OCI-LY7 (cell line): ENCODE results near the gene ELMO1. TPM values are rescaled to one million over a fixed set of nuclear protein-coding genes. Genes with fewer than 3 reads are reported as not detected.

Experiments used
- BruUV-seq: library from RNA; stranded (reverse); fragments of 400-500 nt; replicated peaks from 2 replicates; lab custom pipeline; 2021; lab: Mats Ljungman, UMichigan
- CTCF ChIA-PET: fragments of 300-600 bp; sonication (Branson Sonifier 250); formaldehyde crosslinking; loops from one replicate; lab custom pipeline; 2022; ENCODE audit warnings: antibody characterized with exemption; ENCODE audit not compliant: unreplicated experiment; lab: Charles Lee
- POLR2A ChIA-PET: fragments of 300-600 bp; sonication (Branson Sonifier 250); formaldehyde crosslinking; loops from one replicate; lab custom pipeline; 2022; ENCODE audit warnings: antibody characterized with exemption; lab: Charles Lee
- DNase-seq: peaks from one replicate; pipeline ENCODE4 v3.0.0-alpha.2; 2015; ENCODE audit warnings: low spot score
- H2AFZ ChIP-seq: fragments of 200-600 bp; sonication (generic), shearing (Covaris generic); 2 replicates; pipeline ENCODE4 v1.6.1; 2014; ENCODE audit warnings: mild to moderate bottlenecking, antibody characterized with exemption, low read length, moderate library complexity
- H3K27ac ChIP-seq: fragments of 200-600 bp; sonication (generic); 2 replicates; pipeline ENCODE4 v1.5.1; 2014; ENCODE audit warnings: mixed run types, low read depth, mild to moderate bottlenecking, moderate library complexity, low read length, inconsistent platforms; ENCODE audit not compliant: poor library complexity, severe bottlenecking
- H3K36me3 ChIP-seq: fragments of 200-600 bp; sonication (generic); 2 replicates; pipeline ENCODE4 v1.6.1; 2014; ENCODE audit warnings: mild to moderate bottlenecking, antibody characterized with exemption, low read length, moderate library complexity, mixed read lengths; ENCODE audit not compliant: insufficient read depth
- H3K4me1 ChIP-seq: fragments of 200-600 bp; sonication (generic); 2 replicates; pipeline ENCODE4 v1.5.1; 2014; ENCODE audit warnings: mild to moderate bottlenecking, low read length; ENCODE audit not compliant: insufficient read depth, poor library complexity, severe bottlenecking
- H3K4me2 ChIP-seq: fragments of 200-600 bp; sonication (generic); 2 replicates; pipeline ENCODE4 v1.6.1; 2014; ENCODE audit warnings: mild to moderate bottlenecking, low read length
- H3K4me3 ChIP-seq: fragments of 200-600 bp; sonication (generic); 2 replicates; pipeline ENCODE4 v1.5.1; 2014; ENCODE audit warnings: mild to moderate bottlenecking, low read depth, low read length; ENCODE audit not compliant: poor library complexity, severe bottlenecking
- H3K79me2 ChIP-seq: fragments of 200-600 bp; sonication (generic); 2 replicates; pipeline ENCODE4 v1.6.1; 2016; ENCODE audit warnings: low read depth, mild to moderate bottlenecking, low read length, moderate library complexity, mixed read lengths; ENCODE audit not compliant: insufficient read depth
- H3K9me2 ChIP-seq: fragments of 200-600 bp; sonication (generic); 2 replicates; pipeline ENCODE4 v1.6.1; 2016; ENCODE audit warnings: mild to moderate bottlenecking, low read length, mixed read lengths; ENCODE audit not compliant: insufficient read depth
- H3K9me3 ChIP-seq: fragments of 200-600 bp; sonication (generic); 2 replicates; pipeline ENCODE4 v1.6.1; 2014; ENCODE audit warnings: mild to moderate bottlenecking, mixed run types, low read length, mixed read lengths
- H4K20me1 ChIP-seq: fragments of 200-600 bp; sonication (generic); 2 replicates; pipeline ENCODE4 v1.6.1; 2014; ENCODE audit warnings: mild to moderate bottlenecking, antibody characterized with exemption, low read length, moderate library complexity, mixed read lengths; ENCODE audit not compliant: insufficient read depth
- CTCF ChIP-seq: fragments of 200-600 bp; sonication (generic); conservative IDR thresholded peaks from 2 replicates; pipeline ENCODE4 v1.5.1; 2014; ENCODE audit warnings: mild to moderate bottlenecking, antibody characterized with exemption, low read length, moderate library complexity, mixed read lengths
- EZH2phosphoT487 ChIP-seq: fragments of 200-600 bp; sonication (generic); IDR thresholded peaks from 2 replicates; pipeline ENCODE4 v1.6.1; 2018; ENCODE audit warnings: low read depth, borderline replicate concordance, mild to moderate bottlenecking, mixed run types, antibody characterized with exemption, low read length, moderate library complexity, mixed read lengths
- intact Hi-C: fragments of 100-400 bp; cut with micrococcal nuclease; formaldehyde crosslinking; loops from one replicate; pipeline ENCODE4 v1.10.0; 2022; ENCODE audit not compliant: unreplicated experiment
- total RNA-seq, 2 experiments: library from RNA; depleted of rRNA in 1 of 2; stranded (reverse); fragments of >200 nt in 1 of 2; shearing (Covaris generic) in 1 of 2; gene quantifications; 2 replicates each; pipeline ENCODE4 v1.2.3, GENCODE V29; 2014 to 2022

ELMO1 gene
- total RNA-seq, 2 experiments from 2014 or later, result 101 to 103 TPM

GRCh38 chr7:37287131-37287855 is 161.4 kb downstream of the ELMO1 start:
- POLR2A ChIA-PET, result interaction anchor here (0.7 to 0.8 kb wide), 3 partner anchors 56 to 1326 kb away, joined by 3 to 4 read pairs (median 4); no protein-coding TSS in a partner anchor
- CTCF ChIA-PET, result interaction anchor here (1.1 kb wide), 1 partner anchor 46 kb away, joined by 3 read pairs; no protein-coding TSS in a partner anchor
- peak; percentile 52 for DNase-seq
- peaks cover 18% of the 10 kb centered on the region; the same call in 1 of the 2 replicates for H4K20me1 ChIP-seq
- H3K79me2 ChIP-seq, result peaks cover 73% of the 10 kb centered on the region
- no peaks in the 10 kb centered on the region for H3K9me3 ChIP-seq
- TF ChIP-seq CTCF (no peak), EZH2phosphoT487 (no peak)
- peak overlapping the region; percentile 50 for H3K27ac ChIP-seq
- H3K4me2 ChIP-seq, result peak overlapping the region; percentile 69
- BruUV-seq, result no TSS peak
- H3K9me2 ChIP-seq, result no peaks in the 10 kb centered on the region
- H3K36me3 ChIP-seq, result peaks cover 21% of the 10 kb centered on the region
- intact Hi-C loops, result no loop called here
- H3K4me3 ChIP-seq, result no peak overlapping the region
- peaks cover 46% of the 10 kb centered on the region for H3K4me1 ChIP-seq
- no peak overlapping the region for H2AFZ ChIP-seq

- Histone ChIP-seq H3K4me3 (no peak overlapping the region), H3K9me3 (no peaks in the 10 kb centered on the region), H3K27ac (peak overlapping the region; percentile 50), H3K4me2 (peak overlapping the region; percentile 69), H3K79me2 (peaks cover 77% of the 10 kb centered on the region), H3K4me1 (peaks cover 46% of the 10 kb centered on the region), H3K9me2 (no peaks in the 10 kb centered on the region), H3K36me3 (peaks cover 25% of the 10 kb centered on the region), H2AFZ (no peak overlapping the region), H4K20me1 (peaks cover 18% of the 10 kb centered on the region; the same call in 1 of the 2 replicates)
- ChIA-PET CTCF (interaction anchor here (0.6 to 1.2 kb wide), 3 partner anchors 10 to 161 kb away, joined by 3 to 8 read pairs (median 4); no protein-coding TSS in a partner anchor), POLR2A (interaction anchor here (0.6 to 1.1 kb wide), 5 partner anchors 10 to 1327 kb away, joined by 3 to 4 read pairs (median 3); no protein-coding TSS in a partner anchor)
- TF ChIP-seq EZH2phosphoT487, result no peak
- TF ChIP-seq CTCF, result no peak
- intact Hi-C loops, result no loop called here
- no TSS peak for BruUV-seq
- DNase-seq, result no peak
These were observed 162.2 kb downstream of the ELMO1 start for GRCh38 chr7:37286454-37286832.
